Activated CD4-positive, alpha-beta memory T cell treated with anti-CD3 and anti-CD28 coated beads, Interleukin-2, amount 10 ng/mL, durations not matched to agents 7 days and 5 days (primary cell): ENCODE measurements around the gene DDX54. TPM values are rescaled to one million over a fixed set of nuclear protein-coding genes. Genes with fewer than 3 reads are reported as not detected.

Experiments used
- CTCF ChIA-PET: fragments of 350-600 bp; sonication (Branson Sonifier 250); formaldehyde crosslinking; loops from one replicate; lab custom pipeline; 2021; ENCODE audit warnings: antibody characterized with exemption, inconsistent platforms; lab: Charles Lee
- POLR2A ChIA-PET: fragments of 350-600 bp; sonication (Branson Sonifier 250); formaldehyde crosslinking; loops from one replicate; lab custom pipeline; 2021; ENCODE audit warnings: antibody characterized with exemption; lab: Charles Lee
- DNase-seq: peaks from one replicate; pipeline ENCODE4 v3.0.0-alpha.2; 2020
- H3K27ac Mint-ChIP-seq: one replicate; pipeline ENCODE4 v1.8.0; 2021; ENCODE audit warnings: mild to moderate bottlenecking, mixed read lengths
- H3K27me3 Mint-ChIP-seq: one replicate; pipeline ENCODE4 v1.8.0; 2021; ENCODE audit warnings: mixed read lengths
- H3K36me3 Mint-ChIP-seq: one replicate; pipeline ENCODE4 v1.8.0; 2021; ENCODE audit warnings: low read depth, mixed read lengths
- H3K4me1 Mint-ChIP-seq: one replicate; pipeline ENCODE4 v1.8.0; 2021; ENCODE audit warnings: mixed read lengths
- H3K4me3 Mint-ChIP-seq: one replicate; pipeline ENCODE4 v1.8.0; 2021; ENCODE audit warnings: mild to moderate bottlenecking, mixed read lengths
- H3K9me3 Mint-ChIP-seq: one replicate; pipeline ENCODE4 v1.8.0; 2021; ENCODE audit warnings: mixed read lengths
- total RNA-seq, 2 experiments: library from RNA; stranded (reverse); gene quantifications; one replicate each; pipeline ENCODE4 v1.2.3, GENCODE V29; 2021

Gene DDX54
- total RNA-seq, 2 experiments from 2014 or later: 55.6 to 57.6 TPM

DNA sequence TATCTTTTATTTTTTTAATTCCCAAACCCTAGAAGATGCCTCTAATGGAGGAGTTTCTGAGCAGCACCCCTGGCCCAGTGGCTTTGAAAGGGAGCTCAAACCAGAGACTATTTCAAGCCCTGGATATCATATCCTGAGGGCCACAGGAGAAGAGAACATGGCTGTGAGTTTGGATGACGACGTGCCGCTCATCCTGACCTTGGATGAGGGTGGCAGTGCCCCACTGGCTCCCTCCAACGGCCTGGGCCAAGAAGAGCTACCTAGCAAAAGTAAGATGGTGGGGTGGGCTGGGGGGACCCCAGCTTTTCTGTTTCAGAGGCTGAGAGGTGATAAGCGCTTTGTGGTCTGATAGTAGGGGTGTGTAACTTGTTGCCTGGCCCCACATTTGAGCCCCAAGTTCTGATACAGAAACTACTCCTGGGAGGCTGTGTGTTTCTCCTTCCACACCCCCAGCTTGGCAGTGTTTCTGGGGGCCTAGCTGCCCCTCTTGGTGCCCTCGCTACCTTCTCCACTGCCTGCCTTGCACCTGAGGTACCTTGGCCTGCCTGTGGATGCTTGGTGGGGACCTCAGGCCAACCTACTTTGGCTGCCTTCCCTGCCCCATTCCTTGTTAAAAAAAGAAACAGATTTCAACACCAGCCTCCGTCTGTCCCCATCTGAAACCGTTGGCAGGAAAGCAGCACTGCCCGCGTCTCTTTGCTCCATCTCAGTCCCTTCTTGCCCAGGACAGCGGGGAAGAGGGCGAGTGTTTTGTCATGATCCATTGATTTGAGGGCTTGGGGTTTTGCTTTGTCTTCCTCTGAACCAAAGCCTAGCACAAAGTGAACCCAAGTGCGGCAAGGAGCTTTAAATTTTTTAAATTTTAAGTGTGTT is 41.7 kb upstream of the DDX54 start:
- no peak overlapping the region for H3K27ac Mint-ChIP-seq
- POLR2A ChIA-PET: no interaction called here
- CTCF ChIA-PET: interaction anchor here (0.5 kb wide), 1 partner anchor 181 kb away, joined by 3 read pairs; no protein-coding TSS in a partner anchor

DNA sequence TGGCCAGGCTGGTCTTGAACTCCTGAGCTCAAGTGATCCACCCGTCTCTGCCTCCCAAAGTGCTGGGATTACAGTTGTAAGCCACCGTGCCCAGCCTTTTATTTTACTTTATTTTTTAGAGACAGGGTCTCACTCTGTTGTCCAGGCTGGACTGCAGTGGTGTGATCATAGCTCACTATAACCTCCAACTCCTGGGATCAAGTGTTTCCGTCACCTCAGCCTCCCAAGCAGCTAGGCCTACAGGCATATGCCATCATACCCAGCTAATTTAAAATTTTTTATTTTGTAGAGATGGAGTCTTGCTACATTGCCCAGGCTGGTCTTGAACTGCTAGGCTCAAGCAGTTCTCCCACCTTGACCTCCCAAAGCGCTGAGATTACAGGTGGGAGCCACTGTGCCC is 39.7 kb upstream of the DDX54 start:
- no peaks in the 10 kb centered on the region for H3K9me3 Mint-ChIP-seq
- CTCF ChIA-PET: interaction anchor here (1.0 to 1.1 kb wide), 2 partner anchors 27 to 28 kb away, joined by 3 to 4 read pairs; no protein-coding TSS in a partner anchor
- peaks cover 8% of the 10 kb centered on the region for H3K36me3 Mint-ChIP-seq
- no peaks in the 10 kb centered on the region for H3K27me3 Mint-ChIP-seq
- DNase-seq: no peak
- H3K4me1 Mint-ChIP-seq: peaks cover 50% of the 10 kb centered on the region
- POLR2A ChIA-PET: interaction anchor here (4.9 kb wide), 1 partner anchor 39 kb away, joined by 47 read pairs; the partner anchor contains the start of genes DDX54 and RITA1
- H3K27ac Mint-ChIP-seq: no peak overlapping the region
- H3K4me3 Mint-ChIP-seq: no peak overlapping the region

More for the DNA sequence above, 41.7 kb upstream of the DDX54 start:
- peaks cover 51% of the 10 kb centered on the region for H3K4me1 Mint-ChIP-seq
- no peaks in the 10 kb centered on the region for H3K27me3 Mint-ChIP-seq
- peaks cover 22% of the 10 kb centered on the region for H3K36me3 Mint-ChIP-seq
- no peaks in the 10 kb centered on the region for H3K9me3 Mint-ChIP-seq
- H3K4me3 Mint-ChIP-seq: no peak overlapping the region
- no peak for DNase-seq

- H3K4me1 Mint-ChIP-seq: peaks cover 31% of the 10 kb centered on the region
- peak overlapping the region; percentile 81 for H3K27ac Mint-ChIP-seq
- H3K4me3 Mint-ChIP-seq: peak overlapping the region; percentile 79
- no peaks in the 10 kb centered on the region for H3K9me3 Mint-ChIP-seq
- POLR2A ChIA-PET: interaction anchor here (0.6 to 4.9 kb wide), 15 partner anchors 9 to 244 kb away, joined by 3 to 47 read pairs (median 5); partner anchors contain the start of genes DDX54, OAS2 and RITA1
- no peak for DNase-seq
- CTCF ChIA-PET: interaction anchor here (1.2 to 2.3 kb wide), 7 partner anchors 10 to 134 kb away, joined by 3 to 8 read pairs (median 4); no protein-coding TSS in a partner anchor
- H3K36me3 Mint-ChIP-seq: peaks cover 3% of the 10 kb centered on the region
- H3K27me3 Mint-ChIP-seq: no peaks in the 10 kb centered on the region
These were observed 37.7 kb upstream of the DDX54 start for GRCh38 chr12:113222730-113223531.

DNA sequence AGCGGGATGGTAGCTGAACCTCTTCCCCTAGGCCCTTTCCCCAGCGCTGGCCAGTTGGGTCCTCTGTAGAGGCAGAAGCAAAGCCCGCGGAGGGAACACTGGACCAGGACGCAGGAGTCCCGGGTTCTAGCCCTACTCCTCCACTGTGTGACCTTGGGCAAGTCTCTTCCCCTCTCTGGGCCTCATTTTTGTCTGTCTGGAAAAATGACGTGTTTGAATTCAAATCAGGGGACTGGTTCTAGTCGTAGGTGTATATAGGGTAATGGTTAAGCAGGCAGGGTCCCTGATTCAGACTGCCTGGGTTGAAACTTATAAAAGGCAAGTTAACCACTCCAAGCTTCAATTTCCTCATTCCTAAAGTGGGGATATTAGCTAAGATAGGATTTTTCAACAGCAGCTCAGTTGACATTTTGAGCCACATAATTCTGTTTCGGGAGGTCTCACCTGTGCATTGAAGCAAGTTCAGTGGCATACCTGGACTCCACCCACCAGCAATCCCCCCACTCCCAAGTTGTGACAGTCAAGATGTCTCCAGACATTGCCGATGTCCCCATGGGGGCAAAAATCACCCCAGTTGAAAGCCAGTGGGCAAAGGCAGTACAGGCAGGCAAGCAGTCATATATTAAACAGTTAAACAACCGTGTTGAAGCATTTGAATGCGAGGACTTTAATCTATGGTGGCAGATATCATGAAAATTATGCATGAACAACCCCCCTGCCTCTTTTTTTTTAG is 36.9 kb upstream of the DDX54 start:
- CTCF ChIA-PET: interaction anchor here (1.1 to 2.3 kb wide), 7 partner anchors 11 to 135 kb away, joined by 3 to 8 read pairs (median 5); no protein-coding TSS in a partner anchor
- no peaks in the 10 kb centered on the region for H3K9me3 Mint-ChIP-seq
- no peaks in the 10 kb centered on the region for H3K36me3 Mint-ChIP-seq
- POLR2A ChIA-PET: interaction anchor here (0.6 to 4.9 kb wide), 15 partner anchors 9 to 243 kb away, joined by 3 to 47 read pairs (median 5); partner anchors contain the start of genes DDX54, OAS2, RITA1 and SLC8B1
- no peaks in the 10 kb centered on the region for H3K27me3 Mint-ChIP-seq
- H3K4me3 Mint-ChIP-seq: peak overlapping the region; percentile 79
- peaks cover 34% of the 10 kb centered on the region for H3K4me1 Mint-ChIP-seq
- peak overlapping the region; percentile 81 for H3K27ac Mint-ChIP-seq
- no peak for DNase-seq

- peaks cover 34% of the 10 kb centered on the region for H3K4me1 Mint-ChIP-seq
- DNase-seq: peak; percentile 99
- ChIA-PET CTCF (interaction anchor here (0.8 to 2.3 kb wide), 8 partner anchors 9 to 136 kb away, joined by 3 to 8 read pairs (median 4); no protein-coding TSS in a partner anchor), POLR2A (interaction anchor here (0.6 to 4.9 kb wide), 13 partner anchors 8 to 243 kb away, joined by 3 to 47 read pairs (median 7); partner anchors contain the start of genes DDX54, OAS2, RITA1 and SLC8B1)
- no peaks in the 10 kb centered on the region for H3K36me3 Mint-ChIP-seq
- peak within 1 kb of the TSS; percentile 79 for H3K4me3 Mint-ChIP-seq
- no peaks in the 10 kb centered on the region for H3K9me3 Mint-ChIP-seq
- H3K27me3 Mint-ChIP-seq: no peaks in the 10 kb centered on the region
- H3K27ac Mint-ChIP-seq: peak within 1 kb of the TSS; percentile 81
These were observed 36.1 kb upstream of the DDX54 start, which contains the start of gene TPCN1 for GRCh38 chr12:113221181-113221996. Gene TPCN1, plus strand, starts transcription at chr12:113221464. Its CDS starts 5,389 bp downstream, at chr12:113226853.

DNA sequence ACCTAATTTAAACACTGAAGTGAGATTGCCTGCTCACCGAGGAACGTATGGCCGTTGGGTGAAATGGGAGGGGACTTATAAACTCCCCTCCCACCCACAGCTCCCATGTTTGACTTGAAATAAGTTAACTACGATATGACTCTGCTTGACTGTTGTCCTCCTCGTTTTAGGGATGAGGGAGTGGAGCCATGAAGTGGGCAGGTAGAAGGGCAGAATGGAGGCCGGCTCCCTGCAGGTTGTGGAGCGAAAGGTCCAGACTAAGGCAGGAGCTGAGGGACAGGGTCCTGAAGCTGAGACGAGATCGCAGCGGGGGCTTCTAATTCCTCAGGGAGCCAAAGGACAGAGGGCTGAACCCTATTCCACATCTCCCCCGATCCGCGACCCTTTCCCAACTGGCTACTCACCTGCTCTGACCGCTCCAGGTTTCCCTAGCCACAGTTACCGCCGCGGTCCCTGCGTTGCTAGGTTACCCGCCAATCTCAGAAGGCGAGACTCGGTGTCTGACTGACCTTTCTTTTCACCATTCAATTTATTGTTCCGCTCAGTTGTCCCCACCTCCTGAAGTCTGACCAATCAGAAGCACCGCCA is 35.4 kb upstream of the DDX54 start:
- POLR2A ChIA-PET: interaction anchor here (1.5 to 4.9 kb wide), 8 partner anchors 10 to 242 kb away, joined by 5 to 47 read pairs (median 15); partner anchors contain the start of genes DDX54, OAS2 and RITA1
- Mint-ChIP-seq H3K27ac (peak overlapping the region; percentile 69), H3K27me3 (no peaks in the 10 kb centered on the region), H3K9me3 (no peaks in the 10 kb centered on the region), H3K4me1 (peaks cover 34% of the 10 kb centered on the region), H3K36me3 (no peaks in the 10 kb centered on the region), H3K4me3 (peak overlapping the region; percentile 79)
- CTCF ChIA-PET: interaction anchor here (0.8 to 2.3 kb wide), 3 partner anchors 9 to 46 kb away, joined by 3 to 5 read pairs (median 3); no protein-coding TSS in a partner anchor
- DNase-seq: no peak

DNA sequence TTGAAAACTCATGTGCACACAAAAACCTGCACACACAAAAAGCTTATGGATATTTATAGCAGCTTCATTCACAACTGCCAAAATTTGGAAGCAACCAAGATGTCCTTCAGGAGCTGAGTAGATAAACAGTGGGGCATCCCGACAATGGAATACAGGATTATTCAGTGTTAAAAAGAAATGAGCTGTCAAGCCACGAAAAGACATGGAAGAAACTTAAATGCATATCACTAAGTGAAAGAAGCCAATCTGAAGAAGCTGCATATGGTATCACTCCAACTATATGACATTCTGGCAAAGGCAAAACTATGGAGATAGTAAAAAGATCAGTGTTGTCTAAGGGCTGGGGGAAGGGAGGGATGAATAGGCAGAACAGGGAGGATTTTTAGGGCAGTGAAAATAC is 30.7 kb upstream of the DDX54 start:
- Mint-ChIP-seq H3K4me1 (peaks cover 43% of the 10 kb centered on the region), H3K36me3 (no peaks in the 10 kb centered on the region), H3K27me3 (no peaks in the 10 kb centered on the region), H3K4me3 (no peak overlapping the region), H3K9me3 (no peaks in the 10 kb centered on the region), H3K27ac (no peak overlapping the region)
- DNase-seq: no peak
- ChIA-PET CTCF (no interaction called here), POLR2A (no interaction called here)

GRCh38 chr12:113214895-113215400 is 29.7 kb upstream of the DDX54 start:
- CTCF ChIA-PET: no interaction called here
- Mint-ChIP-seq H3K27me3 (no peaks in the 10 kb centered on the region), H3K27ac (peak overlapping the region; percentile 13), H3K4me3 (no peak overlapping the region), H3K9me3 (peaks cover 3% of the 10 kb centered on the region), H3K36me3 (peaks cover 3% of the 10 kb centered on the region), H3K4me1 (peaks cover 46% of the 10 kb centered on the region)
- POLR2A ChIA-PET: no interaction called here
- no peak for DNase-seq

GRCh38 chr12:113211160-113211559 is 25.9 kb upstream of the DDX54 start:
- no peak for DNase-seq
- Mint-ChIP-seq H3K27me3 (no peaks in the 10 kb centered on the region), H3K4me1 (peaks cover 74% of the 10 kb centered on the region), H3K27ac (no peak overlapping the region), H3K4me3 (no peak overlapping the region), H3K9me3 (peaks cover 3% of the 10 kb centered on the region), H3K36me3 (peaks cover 7% of the 10 kb centered on the region)
- ChIA-PET POLR2A (interaction anchor here (3.3 to 5.6 kb wide), 2 partner anchors 11 to 25 kb away, joined by 20 to 36 read pairs; partner anchors contain the start of genes DDX54, RITA1 and TPCN1), CTCF (interaction anchor here (0.7 to 0.8 kb wide), 2 partner anchors 11 to 12 kb away, joined by 4 to 6 read pairs; partner anchors contain the start of gene TPCN1)

GRCh38 chr12:113208041-113208934 is 23.0 kb upstream of the DDX54 start:
- H3K27me3 Mint-ChIP-seq: no peaks in the 10 kb centered on the region
- H3K27ac Mint-ChIP-seq: peak overlapping the region; percentile 90
- H3K9me3 Mint-ChIP-seq: peaks cover 3% of the 10 kb centered on the region
- ChIA-PET POLR2A (interaction anchor here (0.6 to 5.6 kb wide), 12 partner anchors 9 to 230 kb away, joined by 3 to 38 read pairs (median 4); partner anchors contain the start of genes DDX54, OAS2, RITA1 and SLC8B1), CTCF (interaction anchor here (0.9 to 1.5 kb wide), 3 partner anchors 14 to 216 kb away, joined by 3 read pairs; no protein-coding TSS in a partner anchor)
- H3K36me3 Mint-ChIP-seq: peaks cover 7% of the 10 kb centered on the region
- DNase-seq: peak; percentile 84
- H3K4me3 Mint-ChIP-seq: peak overlapping the region; percentile 41
- H3K4me1 Mint-ChIP-seq: peaks cover 61% of the 10 kb centered on the region
